Measurements from ENCODE around the gene C6orf132.

The C6orf132 gene

GRCh38 chr6:42137194-42137753 is 5.1 kb downstream of the C6orf132 start:
- Histone ChIP-seq H2AK5ac (ENCODE audit: low read length) (peak overlapping the region; percentile 86), H3K4me2 (ENCODE audit: low read length) (peak overlapping the region; percentile 19), H2BK120ac (ENCODE audit: low read depth, low read length) (peak overlapping the region; percentile 40), H3K18ac (ENCODE audit: low read length) (peak overlapping the region; percentile 72), H4K5ac (ENCODE audit: low read length) (no peak overlapping the region), H3K79me1 (ENCODE audit: low read length) (peaks cover 21% of the 10 kb centered on the region), H3K36me3 (ENCODE audit: control insufficient read depth, insufficient read depth, low read length) (no peaks in the 10 kb centered on the region), H3K4me3 (ENCODE audit: low read length) (no peak overlapping the region), H3K27ac (ENCODE audit: low read depth, low read length) (peak overlapping the region; percentile 96), H3K4ac (ENCODE audit: low read depth, low read length) (peak overlapping the region; percentile 74), H3K56ac (ENCODE audit: low read length) (peak overlapping the region; percentile 51), H3K79me2 (ENCODE audit: control insufficient read depth, insufficient read depth, low read length) (peaks cover 38% of the 10 kb centered on the region), H3K9ac (ENCODE audit: low read length) (peak overlapping the region; percentile 59), H2BK5ac (ENCODE audit: low read length) (peak overlapping the region; percentile 86), H3K23ac (ENCODE audit: low read length) (no peak overlapping the region), H2BK15ac (replicated peaks; ENCODE audit: low read depth) (no peak overlapping the region), H3K27me3 (ENCODE audit: insufficient read depth, low read length, poor library complexity) (no peaks in the 10 kb centered on the region), H3K4me1 (ENCODE audit: control insufficient read depth, low read depth, low read length) (peaks cover 26% of the 10 kb centered on the region), H4K8ac (ENCODE audit: low read depth, low read length) (no peak overlapping the region)
- WGBS (ENCODE audit: extremely low coverage, insufficient coverage, low lambda C conversion rate), result no CpG with 5 or more reads among the region's 7 CpGs
- DNase-seq, result peak; percentile 97

DNA sequence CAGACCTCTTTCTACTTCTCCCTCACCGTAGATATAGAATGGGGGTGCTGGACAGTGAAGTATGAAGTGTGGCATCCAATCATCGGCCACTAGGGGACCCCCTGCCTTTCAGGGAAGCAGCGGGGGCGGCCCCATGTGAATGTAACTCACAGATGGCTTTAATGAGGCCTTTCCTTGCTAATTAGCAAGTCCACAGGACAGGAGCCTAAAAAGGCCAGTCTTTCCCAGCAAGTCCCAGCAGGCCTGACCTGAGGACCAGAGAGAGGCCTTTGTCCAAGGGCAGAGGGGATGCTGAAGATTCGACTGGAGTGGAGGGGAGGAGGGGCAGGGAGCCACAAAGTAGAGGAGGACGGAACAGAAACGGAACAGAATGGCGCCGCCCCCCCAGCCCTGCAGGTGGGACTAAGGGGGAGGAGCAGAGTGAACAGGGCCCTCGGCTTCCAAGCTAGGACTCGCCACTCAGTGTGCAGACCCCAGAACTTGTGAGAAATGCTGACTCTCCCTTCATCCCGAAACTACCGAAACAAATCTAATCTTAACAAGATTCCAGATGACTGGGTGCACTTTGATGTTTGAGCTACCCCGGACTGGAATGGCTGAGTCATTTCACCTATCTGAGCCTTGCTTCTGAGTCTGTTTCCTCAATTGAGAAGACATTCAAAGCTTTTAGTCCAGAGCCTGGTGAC is 5.8 kb downstream of the C6orf132 start:
- no peak overlapping the region for H2AK5ac ChIP-seq (ENCODE audit: low read length)
- no peak overlapping the region for H4K8ac ChIP-seq (ENCODE audit: low read depth, low read length)
- H3K79me2 ChIP-seq (ENCODE audit: control insufficient read depth, insufficient read depth, low read length), result peaks cover 32% of the 10 kb centered on the region
- peak overlapping the region; percentile 96 for H3K27ac ChIP-seq (ENCODE audit: low read depth, low read length)
- peak overlapping the region; percentile 5 for H3K4me2 ChIP-seq (ENCODE audit: low read length)
- H2BK120ac ChIP-seq (ENCODE audit: low read depth, low read length), result peak overlapping the region; percentile 40
- H3K9ac ChIP-seq (ENCODE audit: low read length), result peak overlapping the region; percentile 59
- peak overlapping the region; percentile 86 for H2BK5ac ChIP-seq (ENCODE audit: low read length)
- H3K18ac ChIP-seq (ENCODE audit: low read length), result peak overlapping the region; percentile 85
- no peak overlapping the region for H3K4me3 ChIP-seq (ENCODE audit: low read length)
- no peaks in the 10 kb centered on the region for H3K36me3 ChIP-seq (ENCODE audit: control insufficient read depth, insufficient read depth, low read length)
- peaks cover 26% of the 10 kb centered on the region for H3K4me1 ChIP-seq (ENCODE audit: control insufficient read depth, low read depth, low read length)
- no CpG with 5 or more reads among the region's 14 CpGs for WGBS (ENCODE audit: extremely low coverage, insufficient coverage, low lambda C conversion rate)
- H3K79me1 ChIP-seq (ENCODE audit: low read length), result peaks cover 22% of the 10 kb centered on the region
- no peak overlapping the region for H2BK15ac ChIP-seq (replicated peaks; ENCODE audit: low read depth)
- H4K5ac ChIP-seq (ENCODE audit: low read length), result peak overlapping the region; percentile 81
- DNase-seq, result peak; percentile 93
- peak overlapping the region; percentile 74 for H3K4ac ChIP-seq (ENCODE audit: low read depth, low read length)
- no peak overlapping the region for H3K23ac ChIP-seq (ENCODE audit: low read length)
- no peaks in the 10 kb centered on the region for H3K27me3 ChIP-seq (ENCODE audit: insufficient read depth, low read length, poor library complexity)
- peak overlapping the region; percentile 68 for H3K56ac ChIP-seq (ENCODE audit: low read length)

GRCh38 chr6:42135722-42136121 is 6.7 kb downstream of the C6orf132 start:
- H3K4me1 ChIP-seq (ENCODE audit: control insufficient read depth, low read depth, low read length), result peaks cover 21% of the 10 kb centered on the region
- no peak overlapping the region for H4K8ac ChIP-seq (ENCODE audit: low read depth, low read length)
- no peak overlapping the region for H2BK120ac ChIP-seq (ENCODE audit: low read depth, low read length)
- no peak overlapping the region for H3K56ac ChIP-seq (ENCODE audit: low read length)
- no peaks in the 10 kb centered on the region for H3K36me3 ChIP-seq (ENCODE audit: control insufficient read depth, insufficient read depth, low read length)
- H4K5ac ChIP-seq (ENCODE audit: low read length), result no peak overlapping the region
- peaks cover 21% of the 10 kb centered on the region for H3K79me1 ChIP-seq (ENCODE audit: low read length)
- H3K4me3 ChIP-seq (ENCODE audit: low read length), result no peak overlapping the region
- H2BK5ac ChIP-seq (ENCODE audit: low read length), result no peak overlapping the region
- H3K9ac ChIP-seq (ENCODE audit: low read length), result no peak overlapping the region
- H3K79me2 ChIP-seq (ENCODE audit: control insufficient read depth, insufficient read depth, low read length), result peaks cover 25% of the 10 kb centered on the region
- no peak overlapping the region for H3K18ac ChIP-seq (ENCODE audit: low read length)
- H2AK5ac ChIP-seq (ENCODE audit: low read length), result no peak overlapping the region
- H3K27me3 ChIP-seq (ENCODE audit: insufficient read depth, low read length, poor library complexity), result no peaks in the 10 kb centered on the region
- H3K4me2 ChIP-seq (ENCODE audit: low read length), result no peak overlapping the region
- DNase-seq, result peak; percentile 53
- H3K23ac ChIP-seq (ENCODE audit: low read length), result no peak overlapping the region
- H2BK15ac ChIP-seq (replicated peaks; ENCODE audit: low read depth), result no peak overlapping the region
- H3K27ac ChIP-seq (ENCODE audit: low read depth, low read length), result no peak overlapping the region
- no CpG with 5 or more reads among the region's 2 CpGs for WGBS (ENCODE audit: extremely low coverage, insufficient coverage, low lambda C conversion rate)
- no peak overlapping the region for H3K4ac ChIP-seq (ENCODE audit: low read depth, low read length)

GRCh38 chr6:42135161-42135560 is 7.3 kb downstream of the C6orf132 start:
- WGBS (ENCODE audit: extremely low coverage, insufficient coverage, low lambda C conversion rate), result no CpG with 5 or more reads among the region's 12 CpGs
- Histone ChIP-seq H3K4me2 (ENCODE audit: low read length) (no peak overlapping the region), H3K27ac (ENCODE audit: low read depth, low read length) (peak overlapping the region; percentile 18), H3K9ac (ENCODE audit: low read length) (no peak overlapping the region), H3K4me3 (ENCODE audit: low read length) (no peak overlapping the region), H3K36me3 (ENCODE audit: control insufficient read depth, insufficient read depth, low read length) (no peaks in the 10 kb centered on the region), H3K4me1 (ENCODE audit: control insufficient read depth, low read depth, low read length) (peaks cover 20% of the 10 kb centered on the region), H3K4ac (ENCODE audit: low read depth, low read length) (no peak overlapping the region), H4K8ac (ENCODE audit: low read depth, low read length) (no peak overlapping the region), H3K79me1 (ENCODE audit: low read length) (peaks cover 23% of the 10 kb centered on the region), H3K56ac (ENCODE audit: low read length) (peak overlapping the region; percentile 51), H3K27me3 (ENCODE audit: insufficient read depth, low read length, poor library complexity) (no peaks in the 10 kb centered on the region), H3K23ac (ENCODE audit: low read length) (no peak overlapping the region), H3K18ac (ENCODE audit: low read length) (no peak overlapping the region), H3K79me2 (ENCODE audit: control insufficient read depth, insufficient read depth, low read length) (peaks cover 22% of the 10 kb centered on the region), H4K5ac (ENCODE audit: low read length) (no peak overlapping the region), H2AK5ac (ENCODE audit: low read length) (no peak overlapping the region), H2BK120ac (ENCODE audit: low read depth, low read length) (no peak overlapping the region), H2BK5ac (ENCODE audit: low read length) (peak overlapping the region; percentile 44), H2BK15ac (replicated peaks; ENCODE audit: low read depth) (no peak overlapping the region)
- DNase-seq, result no peak

DNA sequence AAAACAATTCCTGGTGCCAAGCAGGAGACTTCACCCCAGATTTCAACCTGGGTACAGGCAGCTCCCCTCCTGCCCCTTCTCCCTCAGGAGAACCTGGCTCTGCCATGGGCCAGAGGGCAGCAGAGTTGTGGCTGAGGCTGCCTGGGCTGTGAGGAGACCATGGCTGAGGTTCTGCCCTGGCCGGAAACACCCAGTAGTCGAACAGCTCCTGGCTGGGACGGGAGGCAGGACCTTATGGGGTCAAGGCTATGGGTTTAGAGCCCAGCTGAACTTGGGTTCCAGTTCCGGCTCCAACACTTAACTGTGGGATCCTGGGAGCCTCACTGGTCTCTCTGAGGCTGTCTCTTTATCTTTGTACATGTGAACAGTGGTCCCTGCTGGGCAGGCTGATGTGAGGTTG is 8.5 kb downstream of the C6orf132 start:
- Histone ChIP-seq H3K23ac (ENCODE audit: low read length) (no peak overlapping the region), H3K18ac (ENCODE audit: low read length) (no peak overlapping the region), H2BK15ac (replicated peaks; ENCODE audit: low read depth) (no peak overlapping the region), H2AK5ac (ENCODE audit: low read length) (no peak overlapping the region), H2BK5ac (ENCODE audit: low read length) (no peak overlapping the region), H2BK120ac (ENCODE audit: low read depth, low read length) (no peak overlapping the region), H3K79me1 (ENCODE audit: low read length) (peaks cover 24% of the 10 kb centered on the region), H3K36me3 (ENCODE audit: control insufficient read depth, insufficient read depth, low read length) (no peaks in the 10 kb centered on the region), H4K5ac (ENCODE audit: low read length) (no peak overlapping the region), H3K79me2 (ENCODE audit: control insufficient read depth, insufficient read depth, low read length) (peaks cover 15% of the 10 kb centered on the region), H3K4me2 (ENCODE audit: low read length) (no peak overlapping the region), H3K27me3 (ENCODE audit: insufficient read depth, low read length, poor library complexity) (no peaks in the 10 kb centered on the region), H3K56ac (ENCODE audit: low read length) (peak overlapping the region; percentile 22), H3K4ac (ENCODE audit: low read depth, low read length) (no peak overlapping the region), H3K9ac (ENCODE audit: low read length) (no peak overlapping the region), H3K4me1 (ENCODE audit: control insufficient read depth, low read depth, low read length) (peaks cover 14% of the 10 kb centered on the region), H3K27ac (ENCODE audit: low read depth, low read length) (no peak overlapping the region), H4K8ac (ENCODE audit: low read depth, low read length) (no peak overlapping the region), H3K4me3 (ENCODE audit: low read length) (no peak overlapping the region)
- DNase-seq, result no peak
- no CpG with 5 or more reads among the region's 4 CpGs for WGBS (ENCODE audit: extremely low coverage, insufficient coverage, low lambda C conversion rate)
